ENCODE results near the gene MANEAL. TPM values are rescaled to one million over a fixed set of nuclear protein-coding genes. Genes with fewer than 3 reads are reported as not detected.

MANEAL gene
- total RNA-seq, 1 donor from 2014 or later = 5.3 TPM

DNA sequence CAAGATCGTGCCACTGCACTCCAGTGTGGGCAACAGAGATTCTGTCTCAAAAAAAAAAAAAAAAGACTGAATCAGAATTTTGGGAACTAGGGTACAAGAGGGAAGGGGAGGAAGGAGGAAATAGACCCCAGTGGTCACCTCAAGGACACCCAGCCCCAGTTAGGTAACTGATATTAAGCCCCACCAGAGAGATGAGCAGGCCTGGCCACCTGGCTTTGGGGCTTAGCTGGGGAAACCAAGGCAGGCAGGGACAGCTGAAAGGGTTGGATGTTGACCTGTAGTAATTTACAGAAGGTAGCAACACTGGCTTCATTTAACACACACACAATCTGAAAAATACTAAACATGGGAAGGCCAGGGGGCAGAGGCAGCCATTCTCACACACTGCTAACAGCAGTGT lies 8.8 kb downstream of the MANEAL start:
- DNase-seq (no peak), ATAC-seq (ENCODE audit: low read depth) (no peak)
- H3K9me3 Mint-ChIP-seq = no peaks in the 10 kb centered on the region
- TF ChIP-seq CTCF (IDR thresholded peaks at IDR 0.05) = no peak
- no peak overlapping the region for H3K27ac Mint-ChIP-seq
- no peaks in the 10 kb centered on the region for H3K27me3 Mint-ChIP-seq
- ChIA-PET POLR2A (no interaction called here), CTCF (no interaction called here)
- intact Hi-C loops (cut with micrococcal nuclease) = loop anchor here (10.0 kb wide), 1 partner anchor 328 kb away; the partner anchor contains the start of gene ZC3H12A
- peaks cover 78% of the 10 kb centered on the region for H3K36me3 Mint-ChIP-seq (ENCODE audit: low read depth)
- no peak overlapping the region for H3K4me3 Mint-ChIP-seq
- peaks cover 21% of the 10 kb centered on the region for H3K4me1 Mint-ChIP-seq

- peak overlapping the region; percentile 87 for H3K4me3 Mint-ChIP-seq
- ATAC-seq (ENCODE audit: low read depth) (no peak), DNase-seq (no peak)
- H3K4me1 Mint-ChIP-seq = peaks cover 45% of the 10 kb centered on the region
- no peaks in the 10 kb centered on the region for H3K9me3 Mint-ChIP-seq
- POLR2A ChIA-PET = interaction anchor here (1.0 to 2.9 kb wide), 9 partner anchors 10 to 332 kb away, joined by 3 to 43 read pairs (median 7); partner anchors contain the start of genes INPP5B, MTF1 and ZC3H12A
- peaks cover 52% of the 10 kb centered on the region for H3K36me3 Mint-ChIP-seq (ENCODE audit: low read depth)
- intact Hi-C loops (cut with micrococcal nuclease) = loop anchor here (5.0 to 10.0 kb wide), 2 partner anchors 210 to 332 kb away; partner anchors contain the start of genes GNL2 and ZC3H12A
- H3K27ac Mint-ChIP-seq = peak overlapping the region; percentile 69
- no peaks in the 10 kb centered on the region for H3K27me3 Mint-ChIP-seq
- TF ChIP-seq CTCF (IDR thresholded peaks at IDR 0.05) = no peak
- CTCF ChIA-PET = no interaction called here
Measured at GRCh38 chr1:37807220-37807554, 13.5 kb downstream of the MANEAL start.

DNA sequence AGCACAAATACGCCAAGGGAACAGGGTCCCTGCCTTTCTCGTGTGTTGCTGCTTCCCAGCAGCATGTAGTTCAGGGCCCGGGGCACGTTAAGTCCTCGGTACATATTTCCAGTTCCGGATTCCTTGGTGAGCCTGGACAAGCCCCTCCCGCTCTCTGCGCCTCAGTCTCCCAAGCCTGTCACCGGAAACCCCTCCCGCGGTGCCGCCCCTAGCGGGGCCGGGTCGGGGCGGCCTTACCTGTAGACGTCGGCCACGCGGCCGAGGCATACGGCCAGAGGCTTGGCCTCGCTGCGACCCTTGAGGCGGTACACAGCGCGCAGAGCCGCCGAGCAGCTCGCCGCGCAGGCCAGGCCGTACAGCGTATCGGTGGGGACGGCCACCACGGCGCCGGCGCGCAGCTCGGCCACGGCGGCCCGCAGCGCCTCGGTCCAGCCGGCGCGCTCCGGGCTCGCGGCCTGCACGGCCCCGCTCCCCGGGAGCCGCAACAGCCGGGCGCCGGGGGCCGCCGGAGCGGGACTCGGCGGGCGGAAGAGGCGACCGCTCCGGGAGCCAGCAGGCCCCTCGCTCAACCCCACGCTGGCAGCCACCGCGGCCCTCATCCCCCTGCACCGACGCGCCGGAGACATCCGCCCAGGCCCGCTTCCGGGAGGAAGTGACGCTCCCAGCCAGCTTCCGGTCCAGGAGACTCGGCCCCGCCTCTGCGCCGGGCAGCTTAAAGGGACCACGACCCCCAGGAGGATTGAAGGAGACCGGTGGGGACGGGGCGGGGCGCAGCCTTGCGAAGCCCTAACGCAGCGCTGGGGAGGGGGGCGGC lies 14.1 kb downstream of the MANEAL start, which contains the start of the genes C1orf122 and YRDC:
C1orf122 (plus strand) TSS at position 236 of the 814 bp plus-strand sequence. CDS start 615 bp downstream, outside the sequence.
YRDC (minus strand) TSS at position 654 of the 814 bp plus-strand sequence; CDS start at position 626, 28 bp downstream.
- DNase-seq (peak; percentile 93), ATAC-seq (ENCODE audit: low read depth) (peak; percentile 89)
- CTCF ChIA-PET = interaction anchor here (2.0 kb wide), 1 partner anchor 52 kb away, joined by 10 read pairs; the partner anchor contains the start of gene MTF1
- no peak for TF ChIP-seq CTCF (IDR thresholded peaks at IDR 0.05)
- no peaks in the 10 kb centered on the region for H3K27me3 Mint-ChIP-seq
- H3K27ac Mint-ChIP-seq = peak within 1 kb of the TSS; percentile 92
- POLR2A ChIA-PET = interaction anchor here (0.6 to 2.9 kb wide), 23 partner anchors 9 to 1582 kb away, joined by 3 to 43 read pairs (median 5); partner anchors contain the start of genes INPP5B, MTF1, RRAGC and SNIP1
- H3K9me3 Mint-ChIP-seq = no peaks in the 10 kb centered on the region
- intact Hi-C loops (cut with micrococcal nuclease) = loop anchor here (1.0 to 10.0 kb wide), 6 partner anchors 13 to 333 kb away; partner anchors contain the start of genes CDCA8, GNL2, MTF1 and SF3A3
- peaks cover 45% of the 10 kb centered on the region for H3K4me1 Mint-ChIP-seq
- peak within 1 kb of the TSS; percentile 95 for H3K4me3 Mint-ChIP-seq
- peaks cover 46% of the 10 kb centered on the region for H3K36me3 Mint-ChIP-seq (ENCODE audit: low read depth)

DNA sequence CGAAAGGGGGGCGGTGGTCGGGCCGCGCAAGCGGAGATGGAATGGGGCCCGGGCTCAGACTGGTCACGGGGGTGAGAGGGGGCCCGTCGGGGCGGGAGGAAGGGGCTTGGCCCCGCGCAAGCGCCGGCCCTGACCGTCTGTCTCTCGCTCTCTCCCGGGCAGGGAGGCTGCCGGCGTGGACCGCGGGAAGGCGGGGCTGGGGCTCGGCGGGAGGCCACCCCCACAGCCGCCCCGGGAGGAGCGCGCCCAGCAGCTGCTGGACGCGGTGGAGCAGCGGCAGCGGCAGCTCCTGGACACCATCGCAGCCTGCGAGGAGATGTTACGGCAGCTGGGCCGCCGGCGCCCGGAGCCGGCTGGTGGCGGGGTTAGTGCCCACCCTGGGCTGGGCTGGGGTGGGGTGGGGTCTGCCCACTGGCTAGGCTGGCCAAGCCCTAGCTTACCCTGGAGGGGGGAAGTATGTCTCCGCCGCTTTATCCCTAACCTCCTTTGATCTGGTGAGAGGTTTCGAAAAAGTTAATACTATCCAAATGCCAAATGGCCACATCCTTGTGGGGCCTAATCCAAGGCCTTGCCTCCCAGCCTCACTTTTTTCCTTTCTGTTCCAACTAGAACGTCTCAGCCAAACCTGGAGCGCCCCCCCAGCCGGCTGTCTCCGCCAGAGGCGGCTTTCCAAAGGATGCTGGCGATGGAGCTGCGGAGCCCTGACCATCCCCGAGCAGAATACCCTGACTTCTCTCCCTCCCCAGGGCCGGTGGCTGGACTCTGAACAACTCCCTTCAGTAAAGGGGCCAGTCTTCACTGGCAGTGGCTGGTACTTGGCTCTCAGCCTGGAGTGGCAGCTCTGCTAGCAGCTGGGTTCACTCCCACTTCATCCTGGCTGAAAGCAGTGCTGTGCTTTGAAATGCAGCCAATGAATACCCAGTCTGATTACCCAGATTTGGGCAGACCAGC lies 15.0 kb downstream of the MANEAL start:
- TF ChIP-seq CTCF (IDR thresholded peaks at IDR 0.05) = no peak
- intact Hi-C loops (cut with micrococcal nuclease) = loop anchor here (1.0 to 10.0 kb wide), 6 partner anchors 14 to 334 kb away; partner anchors contain the start of genes CDCA8, GNL2, MTF1 and SF3A3
- peak overlapping the region; percentile 92 for H3K27ac Mint-ChIP-seq
- no peaks in the 10 kb centered on the region for H3K27me3 Mint-ChIP-seq
- peak overlapping the region; percentile 95 for H3K4me3 Mint-ChIP-seq
- H3K4me1 Mint-ChIP-seq = peaks cover 45% of the 10 kb centered on the region
- H3K9me3 Mint-ChIP-seq = no peaks in the 10 kb centered on the region
- ChIA-PET CTCF (interaction anchor here (2.0 kb wide), 1 partner anchor 51 kb away, joined by 10 read pairs; the partner anchor contains the start of gene MTF1), POLR2A (interaction anchor here (0.6 to 2.9 kb wide), 21 partner anchors 9 to 1583 kb away, joined by 3 to 43 read pairs (median 5); partner anchors contain the start of genes INPP5B, MTF1, RRAGC and ZC3H12A)
- DNase-seq (no peak), ATAC-seq (ENCODE audit: low read depth) (peak; percentile 40)
- peaks cover 41% of the 10 kb centered on the region for H3K36me3 Mint-ChIP-seq (ENCODE audit: low read depth)

All from activated B cell treated with CpG ODN at 0.5 μM for 24 hours (primary cell).